NCI-H1105 (cell line): ENCODE measurements around the gene KCNQ1.

Source experiments
- DNase-seq: peaks from one replicate; lab custom pipeline; 2025; lab: John Stamatoyannopoulos, UW

Gene KCNQ1

GRCh38 chr11:2882396-2883110 is 437.7 kb downstream of the KCNQ1 start:
- DNase-seq: no peak

GRCh38 chr11:2883640-2883978 is 438.8 kb downstream of the KCNQ1 start:
- no peak for DNase-seq

DNA sequence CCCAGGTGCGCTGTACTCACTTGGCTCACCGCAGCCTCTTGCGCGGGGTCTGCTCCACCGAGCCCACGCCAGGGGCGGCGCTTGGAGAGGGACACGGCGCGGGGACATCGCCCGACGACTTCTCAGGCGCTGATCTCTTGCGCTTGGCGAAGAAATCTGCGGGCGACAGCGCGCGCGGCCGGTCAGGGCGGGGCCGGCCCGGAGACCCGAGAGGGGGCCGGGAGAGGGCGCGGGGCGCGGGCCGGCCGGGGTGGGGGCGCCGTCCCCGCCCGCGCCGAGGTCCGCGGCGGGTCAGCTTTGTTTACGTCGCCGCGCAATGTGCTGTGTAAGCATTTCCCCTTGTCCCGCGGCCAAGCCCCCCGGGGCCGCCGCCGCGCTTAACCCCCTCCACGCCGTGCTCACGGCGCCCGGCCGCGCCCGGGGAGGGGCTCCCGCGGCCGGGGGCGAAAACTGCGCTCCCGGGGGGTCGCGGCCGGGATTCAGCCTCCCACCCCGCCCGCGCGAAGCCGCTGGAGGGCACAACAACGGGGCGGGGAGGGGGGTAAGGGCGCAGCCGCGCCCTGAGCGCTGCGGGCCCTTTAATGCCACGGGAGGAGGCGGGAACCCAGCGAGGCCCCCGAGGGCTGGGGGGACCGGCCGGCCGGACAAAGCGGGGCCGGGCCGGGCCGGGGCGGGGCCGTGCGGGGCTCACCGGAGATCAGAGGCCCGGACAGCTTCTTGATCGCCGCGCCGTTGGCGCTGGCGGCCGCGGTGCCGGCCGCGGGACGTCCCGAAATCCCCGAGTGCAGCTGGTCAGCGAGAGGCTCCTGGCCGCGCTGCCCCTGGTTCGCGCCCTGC is 439.4 kb downstream of the KCNQ1 start:
- peak; percentile 13 for DNase-seq

DNA sequence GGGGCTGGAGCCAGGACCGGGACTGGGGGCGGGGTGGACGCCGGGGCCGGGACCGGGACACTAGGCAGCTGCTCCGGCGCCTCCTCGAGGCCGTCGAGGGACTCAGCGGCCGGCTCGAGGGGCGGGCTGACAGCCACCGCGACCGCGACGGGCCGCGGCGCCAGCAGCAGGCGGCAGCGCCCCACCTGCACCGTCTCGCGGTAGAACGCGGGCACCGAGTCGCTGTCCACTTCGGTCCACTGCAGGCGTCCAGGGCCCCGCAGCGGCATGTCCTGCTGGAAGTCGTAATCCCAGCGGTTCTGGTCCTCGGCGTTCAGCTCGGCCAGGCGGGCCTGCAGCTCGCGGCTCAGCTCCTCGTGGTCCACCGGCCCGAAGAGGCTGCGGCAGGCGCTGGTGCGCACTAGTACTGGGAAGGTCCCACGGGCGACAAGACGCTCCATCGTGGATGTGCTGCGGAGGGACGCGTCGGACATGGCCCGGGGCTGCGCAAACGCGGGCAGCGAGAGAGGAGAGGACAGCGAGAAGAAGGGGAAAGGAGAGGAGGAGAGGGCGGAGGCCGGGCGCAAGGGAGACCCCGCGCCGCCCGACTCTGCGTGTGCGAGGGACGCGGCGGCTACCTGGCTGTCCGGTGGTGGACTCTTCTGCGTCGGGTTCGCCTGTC is 440.3 kb downstream of the KCNQ1 start:
- DNase-seq: peak; percentile 26

DNA sequence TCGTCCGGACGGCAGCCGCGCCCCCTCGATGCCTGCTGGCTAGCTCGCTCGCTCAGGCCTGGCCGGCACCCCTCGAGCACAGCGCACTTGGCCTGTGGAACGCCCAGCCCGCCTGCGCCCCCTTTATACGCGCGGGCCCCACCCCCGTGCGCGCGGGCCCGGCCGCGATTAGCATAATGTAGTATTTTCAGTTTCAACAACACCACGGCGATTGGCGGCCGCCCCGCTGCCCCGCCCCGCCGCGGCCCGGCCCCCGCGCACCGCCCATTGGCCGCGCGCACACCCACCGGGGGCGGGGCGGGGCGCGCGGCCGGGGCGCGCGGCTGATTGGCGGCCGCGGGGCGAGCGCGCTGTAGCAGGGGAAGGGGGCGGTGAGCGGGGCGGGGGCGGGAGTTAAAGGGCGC is 440.9 kb downstream of the KCNQ1 start, which contains the start of gene CDKN1C:
CDKN1C (minus strand) TSS at position 98 of the 404 bp plus-strand sequence. CDS start 319 bp downstream, outside the sequence.
- DNase-seq: peak; percentile 77

DNA sequence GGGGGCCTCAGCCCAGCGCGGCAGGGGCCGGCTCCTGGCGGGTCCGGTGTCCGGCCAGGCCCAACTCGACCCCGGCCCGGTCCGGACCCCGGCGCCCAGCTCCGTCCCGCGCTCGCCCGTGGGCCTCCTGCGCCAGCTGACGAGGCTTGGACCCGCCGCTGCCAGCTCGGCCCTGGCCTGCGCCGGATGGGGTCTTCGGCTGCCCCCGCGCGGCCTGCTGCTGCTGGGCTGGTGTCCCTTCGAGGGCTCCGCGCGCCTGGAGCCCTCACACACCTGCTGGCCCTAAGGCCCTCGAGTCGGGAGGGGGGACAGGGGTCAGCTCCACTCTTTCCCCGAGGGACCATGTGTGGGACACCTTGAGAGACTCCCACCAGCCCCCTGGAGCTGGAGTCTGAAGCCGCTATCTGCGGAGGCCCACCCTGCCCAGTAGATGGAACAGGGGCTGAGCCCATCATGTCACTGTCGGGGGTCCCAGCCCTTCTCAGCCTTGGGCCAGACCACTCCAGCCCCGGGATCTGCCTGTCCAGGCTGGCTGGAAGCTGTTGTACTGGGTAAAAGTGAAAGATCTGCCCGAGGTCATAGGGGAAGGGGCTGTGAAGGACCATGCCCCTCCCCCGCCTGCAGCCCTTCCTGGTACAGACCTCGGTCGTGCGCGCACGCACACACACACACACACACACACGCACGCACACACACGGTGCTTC is 441.5 kb downstream of the KCNQ1 start:
- DNase-seq: no peak

GRCh38 chr11:2886936-2887335 is 442.1 kb downstream of the KCNQ1 start:
- DNase-seq: no peak

DNA sequence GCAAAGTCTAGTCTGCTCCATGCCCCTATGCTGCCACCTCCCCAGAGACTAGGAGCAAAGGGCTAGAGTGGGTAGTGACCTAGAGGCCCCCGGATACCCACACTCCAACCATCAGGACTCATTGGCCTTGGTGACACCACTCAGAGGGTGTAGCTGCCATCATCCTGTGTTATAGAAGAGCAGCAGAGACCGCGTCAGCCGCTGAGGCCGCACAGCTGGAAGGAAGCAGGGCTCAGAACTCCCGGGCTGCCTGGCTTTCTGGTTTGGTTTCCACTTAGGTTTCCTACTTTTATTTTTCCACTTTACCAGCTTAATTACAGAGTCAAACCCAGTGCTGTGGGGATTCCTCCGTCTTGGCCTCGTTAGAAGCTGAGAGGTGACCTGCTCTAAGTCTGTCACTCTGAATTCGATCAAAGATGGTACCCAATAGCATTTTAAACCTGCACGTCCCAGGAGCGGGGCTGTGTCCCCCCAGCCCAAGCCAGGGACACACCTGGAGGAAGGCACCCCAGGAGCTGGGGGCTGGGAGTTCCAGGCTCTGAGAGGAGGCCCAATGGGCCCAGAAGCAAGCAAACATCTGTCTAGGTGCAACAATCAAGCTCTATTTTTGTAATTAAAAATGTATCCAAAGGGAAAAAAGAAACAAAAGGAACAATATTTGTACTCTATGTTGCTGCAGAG is 442.8 kb downstream of the KCNQ1 start:
- DNase-seq: no peak

DNA sequence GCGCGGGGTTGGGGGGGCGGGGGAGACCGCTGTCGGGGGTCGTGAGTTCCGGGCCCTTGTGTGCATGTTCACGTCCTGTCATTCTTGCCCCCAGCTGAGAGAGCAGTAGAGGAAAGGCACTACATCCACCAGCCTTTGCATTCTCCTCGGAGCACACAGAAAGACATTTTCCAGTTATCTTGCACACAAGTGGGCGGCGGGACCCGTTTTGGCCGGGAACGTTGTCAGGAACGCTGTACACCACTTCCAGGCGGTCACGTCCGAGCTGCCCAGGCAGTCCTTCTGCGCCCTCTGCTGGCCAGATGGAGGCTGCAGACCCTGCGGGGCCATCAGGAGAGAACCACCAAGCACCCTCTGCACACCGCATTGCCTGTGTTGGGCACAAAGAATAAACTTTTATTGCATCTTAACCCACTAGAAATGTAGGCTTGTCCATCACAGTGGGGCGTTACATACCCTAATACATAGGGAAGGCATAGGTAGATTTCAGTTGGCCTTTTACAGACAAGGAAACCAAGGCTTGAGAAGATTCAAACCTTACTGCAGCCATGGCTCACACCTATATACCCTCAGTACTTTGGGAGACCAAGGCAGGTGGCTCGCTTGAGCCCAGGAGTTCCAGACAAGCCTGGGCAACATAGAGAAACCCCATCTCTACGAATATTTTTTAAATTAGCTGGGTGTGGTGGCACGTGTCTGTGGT is 443.6 kb downstream of the KCNQ1 start:
- DNase-seq: peak; percentile 81

DNA sequence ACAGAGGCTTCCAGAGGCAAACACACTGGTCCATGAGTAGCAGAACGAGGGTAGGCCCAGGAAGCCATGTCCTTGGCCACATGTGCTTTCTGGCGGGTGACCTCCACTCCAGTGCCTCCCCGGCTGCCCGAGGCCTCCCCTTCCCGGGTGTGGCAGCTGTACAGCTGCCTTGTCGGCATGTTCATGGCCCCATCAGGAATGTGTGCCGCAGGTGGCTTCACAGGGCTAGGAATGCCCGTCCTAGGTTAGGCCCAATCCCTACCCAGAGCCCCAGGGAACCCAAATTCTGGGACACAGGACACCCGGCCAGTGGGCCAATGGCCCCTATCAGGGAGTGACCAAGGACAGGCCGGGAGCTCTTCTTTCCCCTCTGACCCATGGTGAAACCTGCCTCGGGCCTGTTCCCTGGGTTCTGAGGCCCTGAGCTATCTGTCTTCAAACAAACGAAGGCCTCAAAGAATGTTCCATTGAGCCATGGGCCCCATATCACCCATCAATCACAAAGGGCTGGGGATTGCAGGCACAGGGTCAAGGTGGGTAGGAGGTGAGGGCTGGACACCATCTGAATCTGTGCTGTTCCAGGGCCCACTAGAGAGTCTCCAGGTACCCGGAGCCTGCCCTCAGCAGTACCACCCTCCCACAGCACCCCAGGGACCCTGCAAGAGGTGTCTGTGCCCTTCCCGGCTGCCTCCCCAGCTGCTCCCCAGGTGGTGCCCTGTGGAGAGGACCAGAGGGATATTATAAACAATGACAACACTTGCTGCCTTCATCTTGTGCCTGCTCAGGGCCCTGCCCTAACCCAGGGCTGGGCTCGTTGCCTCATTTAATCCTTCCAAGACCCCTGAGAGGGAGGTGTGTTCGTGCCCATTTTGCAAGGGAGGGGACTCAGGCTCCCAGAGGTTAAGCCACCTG is 444.8 kb downstream of the KCNQ1 start:
- DNase-seq: no peak

- no peak for DNase-seq
Observed at GRCh38 chr11:2890466-2891294, 445.9 kb downstream of the KCNQ1 start.

GRCh38 chr11:2891326-2892214 is 446.8 kb downstream of the KCNQ1 start:
- DNase-seq: no peak

GRCh38 chr11:2892215-2892966 is 447.6 kb downstream of the KCNQ1 start:
- DNase-seq: peak; percentile 81

DNA sequence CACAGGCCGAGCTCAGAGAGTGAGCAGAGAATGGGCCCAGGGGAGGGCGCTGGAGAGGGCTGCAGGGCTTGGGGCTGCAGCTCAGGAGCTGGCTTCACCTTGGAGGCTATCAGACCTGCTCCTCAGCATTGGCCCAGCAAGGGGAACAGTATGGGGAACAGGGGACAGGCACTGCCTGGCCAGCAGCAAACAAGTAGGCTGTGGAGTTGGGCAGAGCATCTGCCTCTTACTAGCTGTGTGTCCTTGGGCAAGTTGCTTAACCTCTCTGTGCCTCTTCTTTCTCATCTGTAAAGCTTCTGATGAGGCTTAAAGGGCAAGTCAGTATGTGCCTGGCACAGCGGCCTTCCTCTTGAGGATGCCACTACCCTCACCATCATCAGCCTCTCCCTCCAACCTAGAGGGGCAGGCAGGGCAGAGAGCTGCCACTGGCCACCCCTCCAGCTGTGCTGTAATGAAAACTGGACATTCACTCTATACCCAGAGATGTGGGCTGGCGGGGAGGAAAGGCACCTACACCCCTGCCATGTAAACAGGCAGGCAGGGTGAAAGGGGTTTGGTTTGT is 448.2 kb downstream of the KCNQ1 start:
- no peak for DNase-seq

DNA sequence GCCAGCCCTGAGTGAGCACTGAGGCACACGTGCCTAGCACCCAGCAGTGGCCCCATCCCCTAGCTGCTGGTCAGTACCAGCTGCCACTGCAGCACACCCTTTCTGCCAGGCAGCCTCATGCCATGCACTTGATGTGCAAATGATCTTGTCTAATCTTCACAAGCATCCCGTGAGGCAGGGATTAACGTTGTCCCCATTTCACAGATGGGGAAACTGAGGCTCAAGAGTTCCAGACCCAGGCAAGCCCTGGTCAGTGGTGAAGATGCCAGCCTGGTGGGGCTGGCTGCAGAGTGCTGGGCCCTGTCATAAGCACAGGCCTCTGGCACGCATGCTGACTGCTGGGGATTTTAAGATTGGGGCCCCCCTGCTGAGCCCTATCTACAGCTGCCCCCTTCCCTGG is 449.1 kb downstream of the KCNQ1 start:
- no peak for DNase-seq

DNA sequence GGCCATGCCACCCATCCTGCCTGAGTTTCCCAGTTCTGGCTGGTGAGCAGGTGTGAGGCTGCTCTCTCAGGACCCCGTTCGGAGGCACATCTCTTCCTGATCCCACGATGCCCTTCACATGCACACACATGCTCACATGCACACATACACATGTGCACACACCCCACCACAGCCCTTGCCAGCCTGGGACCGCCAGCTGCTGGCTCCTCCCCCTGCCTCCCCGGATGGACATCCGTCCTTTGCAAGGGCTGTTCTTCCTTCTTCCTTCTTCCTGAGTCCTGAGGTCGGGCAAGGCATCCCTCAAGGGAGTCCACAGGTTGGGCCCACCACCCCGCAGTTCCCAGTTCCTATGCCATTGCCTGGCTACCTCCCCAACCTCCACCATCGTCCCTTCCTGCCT is 451.2 kb downstream of the KCNQ1 start:
- DNase-seq: no peak

DNA sequence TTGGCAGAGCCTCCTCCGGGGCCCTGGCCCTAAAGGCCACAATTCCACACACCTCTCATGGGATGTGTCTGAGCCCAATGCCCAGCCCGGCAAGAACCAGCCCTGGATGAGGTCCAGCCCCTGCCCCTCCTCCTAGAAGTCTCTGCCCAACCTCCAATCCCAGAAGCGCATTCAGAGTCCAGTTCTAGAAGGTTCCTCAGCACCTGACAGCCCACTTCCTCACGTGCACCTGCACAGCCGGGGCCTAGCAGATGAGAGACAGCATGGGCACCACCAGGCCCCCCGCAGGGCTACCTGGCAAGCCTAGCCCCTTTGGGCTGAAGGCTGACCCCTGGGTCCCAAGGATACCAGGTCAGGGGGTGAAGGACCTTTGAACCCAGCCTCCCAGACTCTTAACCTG is 452.2 kb downstream of the KCNQ1 start:
- no peak for DNase-seq
